ENCODE data around the gene BIRC2.

Gene BIRC2

GRCh38 chr11:102384419-102385079, 37.5 kb downstream of the BIRC2 start:
- TF ChIP-seq CTCF (IDR thresholded peaks at IDR 0.05; ENCODE audit: low read depth, low read length), result no peak
- Histone ChIP-seq H3K36me3 (no peaks in the 10 kb centered on the region), H3K27me3 (ENCODE audit: insufficient read depth, low read depth, severe bottlenecking) (no peaks in the 10 kb centered on the region), H3K27ac (no peak overlapping the region), H3K9me3 (ENCODE audit: severe bottlenecking) (no peaks in the 10 kb centered on the region), H3K4me3 (ENCODE audit: low read depth, low read length) (no peak overlapping the region)
- DNase-seq, result no peak

- DNase-seq, result no peak
- H3K27me3 ChIP-seq (ENCODE audit: insufficient read depth, low read depth, severe bottlenecking), result no peaks in the 10 kb centered on the region
- no peak overlapping the region for H3K27ac ChIP-seq
- H3K36me3 ChIP-seq, result no peaks in the 10 kb centered on the region
- H3K4me3 ChIP-seq (ENCODE audit: low read depth, low read length), result no peak overlapping the region
- no peak for TF ChIP-seq CTCF (IDR thresholded peaks at IDR 0.05; ENCODE audit: low read depth, low read length)
- no peaks in the 10 kb centered on the region for H3K9me3 ChIP-seq (ENCODE audit: severe bottlenecking)
These were observed 38.3 kb downstream of the BIRC2 start for GRCh38 chr11:102385085-102386007.

GRCh38 chr11:102386136-102386734, 39.2 kb downstream of the BIRC2 start:
- no peaks in the 10 kb centered on the region for H3K9me3 ChIP-seq (ENCODE audit: severe bottlenecking)
- H3K27ac ChIP-seq, result no peak overlapping the region
- no peak for DNase-seq
- H3K27me3 ChIP-seq (ENCODE audit: insufficient read depth, low read depth, severe bottlenecking), result no peaks in the 10 kb centered on the region
- H3K4me3 ChIP-seq (ENCODE audit: low read depth, low read length), result no peak overlapping the region
- TF ChIP-seq CTCF (IDR thresholded peaks at IDR 0.05; ENCODE audit: low read depth, low read length), result no peak
- no peaks in the 10 kb centered on the region for H3K36me3 ChIP-seq

GRCh38 chr11:102387043-102387781, 40.2 kb downstream of the BIRC2 start:
- H3K27ac ChIP-seq, result no peak overlapping the region

More at GRCh38 chr11:102387043-102387781, 40.2 kb downstream of the BIRC2 start:
- Histone ChIP-seq H3K36me3 (no peaks in the 10 kb centered on the region), H3K9me3 (ENCODE audit: severe bottlenecking) (no peaks in the 10 kb centered on the region), H3K4me3 (ENCODE audit: low read depth, low read length) (no peak overlapping the region), H3K27me3 (ENCODE audit: insufficient read depth, low read depth, severe bottlenecking) (no peaks in the 10 kb centered on the region)
- DNase-seq, result no peak
- no peak for TF ChIP-seq CTCF (IDR thresholded peaks at IDR 0.05; ENCODE audit: low read depth, low read length)
